Measurements from ENCODE around the gene NRG3. TPM values are rescaled to one million over a fixed set of nuclear protein-coding genes. Genes with fewer than 3 reads are reported as not detected.

NRG3 gene
- total and polyA plus RNA-seq, 2 of the 4 experiments (the other 2 are of a cell fraction), result not detected

GRCh38 chr10:81884856-81885255 is 9.9 kb downstream of the NRG3 start:
- no peaks in the 10 kb centered on the region for H3K79me1 ChIP-seq (ENCODE audit: low read depth in 1 of 2, low read length in 2 of 2)
- no peak overlapping the region for H3K4me2 ChIP-seq (ENCODE audit: low read depth, low read length)
- no peaks in the 10 kb centered on the region for H3K9me1 ChIP-seq (ENCODE audit: insufficient read depth, low read length)
- H2AK5ac ChIP-seq (ENCODE audit: low read depth, low read length), result no peak overlapping the region
- dilution Hi-C loops (cut with HindIII; ENCODE audit: low sequenced_read_pairs, unreplicated experiment) (no loop called here), in situ Hi-C loops (cut with MboI; ENCODE audit: low sequenced_read_pairs) (no loop called here), intact Hi-C loops (cut with micrococcal nuclease) (no loop called here)
- WGBS, 2 experiments (ENCODE audit: extremely low coverage in 2 of 2, insufficient read length in 1 of 2), result no CpG with 5 or more reads among the region's 1 CpG
- H2BK120ac ChIP-seq (ENCODE audit: low read depth, low read length), result no peak overlapping the region
- no peak overlapping the region for H2AFZ ChIP-seq (replicated peaks; ENCODE audit: low read length, poor library complexity)
- H3K4me1 ChIP-seq (ENCODE audit: control insufficient read depth, insufficient read depth, low read length), result no peaks in the 10 kb centered on the region
- no peak overlapping the region for H2BK5ac ChIP-seq (ENCODE audit: low read depth, low read length, poor library complexity, severe bottlenecking)
- no peaks in the 10 kb centered on the region for H3K36me3 ChIP-seq (ENCODE audit: control insufficient read depth, insufficient read depth, low read length)
- DNase-seq (no peak), ATAC-seq (ENCODE audit: low read depth) (no peak)
- BruUV-seq (replicated peaks), result no TSS peak
- no peak overlapping the region for H4K8ac ChIP-seq (ENCODE audit: low read depth in 2 of 2, low read length in 2 of 2)
- no peak overlapping the region for H3K23ac ChIP-seq (ENCODE audit: low read depth, low read length)
- no peak overlapping the region for H3K4ac ChIP-seq (ENCODE audit: low read depth, low read length)
- TF ChIP-seq BHLHE40 (IDR thresholded peaks at IDR 0.05; ENCODE audit: low read depth, low read length), result no peak
- no peak for TF ChIP-seq RAD21 (IDR thresholded peaks at IDR 0.05; ENCODE audit: low read length)
- no peak for TF ChIP-seq CTCF (conservative IDR thresholded peaks at IDR 0.05; ENCODE audit: low read depth, low read length)
- TF ChIP-seq, protein P1, sequence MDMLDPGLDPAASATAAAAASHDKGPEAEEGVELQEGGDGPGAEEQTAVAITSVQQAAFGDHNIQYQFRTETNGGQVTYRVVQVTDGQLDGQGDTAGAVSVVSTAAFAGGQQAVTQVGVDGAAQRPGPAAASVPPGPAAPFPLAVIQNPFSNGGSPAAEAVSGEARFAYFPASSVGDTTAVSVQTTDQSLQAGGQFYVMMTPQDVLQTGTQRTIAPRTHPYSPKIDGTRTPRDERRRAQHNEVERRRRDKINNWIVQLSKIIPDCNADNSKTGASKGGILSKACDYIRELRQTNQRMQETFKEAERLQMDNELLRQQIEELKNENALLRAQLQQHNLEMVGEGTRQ (IDR thresholded peaks at IDR 0.05; ENCODE audit: low read depth, low read length), result no peak
- no peak for TF ChIP-seq POLR2A (IDR thresholded peaks at IDR 0.05; ENCODE audit: low read depth, low read length)
- TF ChIP-seq NFE2L2 (IDR thresholded peaks at IDR 0.05; ENCODE audit: low read depth, low read length), result no peak
- TF ChIP-seq MAFK (IDR thresholded peaks at IDR 0.05; ENCODE audit: low read depth, low read length), result no peak
- TF ChIP-seq, protein P2, sequence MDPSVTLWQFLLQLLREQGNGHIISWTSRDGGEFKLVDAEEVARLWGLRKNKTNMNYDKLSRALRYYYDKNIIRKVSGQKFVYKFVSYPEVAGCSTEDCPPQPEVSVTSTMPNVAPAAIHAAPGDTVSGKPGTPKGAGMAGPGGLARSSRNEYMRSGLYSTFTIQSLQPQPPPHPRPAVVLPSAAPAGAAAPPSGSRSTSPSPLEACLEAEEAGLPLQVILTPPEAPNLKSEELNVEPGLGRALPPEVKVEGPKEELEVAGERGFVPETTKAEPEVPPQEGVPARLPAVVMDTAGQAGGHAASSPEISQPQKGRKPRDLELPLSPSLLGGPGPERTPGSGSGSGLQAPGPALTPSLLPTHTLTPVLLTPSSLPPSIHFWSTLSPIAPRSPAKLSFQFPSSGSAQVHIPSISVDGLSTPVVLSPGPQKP (IDR thresholded peaks at IDR 0.05; ENCODE audit: borderline replicate concordance, low read depth, low read length), result no peak
- TF ChIP-seq FOS (IDR thresholded peaks at IDR 0.05; ENCODE audit: low read depth, low read length), result no peak
- no peak overlapping the region for H3K9ac ChIP-seq (ENCODE audit: low read depth, low read length)
- CTCF ChIA-PET, result no interaction called here
- no peak overlapping the region for H2AK9ac ChIP-seq (replicated peaks; ENCODE audit: low read depth, low read length, poor library complexity)
- no peak overlapping the region for H4K5ac ChIP-seq (ENCODE audit: low read depth, low read length)
- POLR2A ChIA-PET (ENCODE audit: unreplicated experiment), result no interaction called here
- no peaks in the 10 kb centered on the region for H4K20me1 ChIP-seq (ENCODE audit: insufficient read depth, low read length)
- no peak overlapping the region for H4K91ac ChIP-seq (ENCODE audit: insufficient read depth, low read depth, low read length)
- H3K14ac ChIP-seq (replicated peaks; ENCODE audit: low read depth, low read length), result no peak overlapping the region
- H3K56ac ChIP-seq (ENCODE audit: extremely low read depth, insufficient read depth, low read length), result no peak overlapping the region
- H3K27ac ChIP-seq (ENCODE audit: insufficient read depth, low read length), result no peak overlapping the region
- H3K4me3 ChIP-seq (ENCODE audit: insufficient read depth, low read depth, low read length), result no peak overlapping the region
- no peak overlapping the region for H3K18ac ChIP-seq (ENCODE audit: low read depth, low read length)
- 0 out of 2 replicates have a peak, but pooled peaks cover 4% of the 10 kb centered on the region for H3K9me3 ChIP-seq (ENCODE audit: control insufficient read depth, insufficient read depth, low read length)
- H2BK20ac ChIP-seq (ENCODE audit: low read depth, low read length), result no peak overlapping the region
- H2BK15ac ChIP-seq (ENCODE audit: low read depth, low read length), result no peak overlapping the region
- no peaks in the 10 kb centered on the region for H3K27me3 ChIP-seq (ENCODE audit: control insufficient read depth, insufficient read depth, low read length)

All from IMR-90 (cell line).